Astrocyte of the hippocampus (primary cell): ENCODE results near the gene RAB5IF.
"Not testable (repeated sequence)": the region's sequence is repeated elsewhere in the genome, so short reads cannot be mapped to it uniquely, and the experiment has no call there.

Experiments used
- DNase-seq: peaks from one replicate; pipeline ENCODE4 v3.0.0; 2011; ENCODE audit warnings: low read depth, low spot score

The RAB5IF gene

DNA sequence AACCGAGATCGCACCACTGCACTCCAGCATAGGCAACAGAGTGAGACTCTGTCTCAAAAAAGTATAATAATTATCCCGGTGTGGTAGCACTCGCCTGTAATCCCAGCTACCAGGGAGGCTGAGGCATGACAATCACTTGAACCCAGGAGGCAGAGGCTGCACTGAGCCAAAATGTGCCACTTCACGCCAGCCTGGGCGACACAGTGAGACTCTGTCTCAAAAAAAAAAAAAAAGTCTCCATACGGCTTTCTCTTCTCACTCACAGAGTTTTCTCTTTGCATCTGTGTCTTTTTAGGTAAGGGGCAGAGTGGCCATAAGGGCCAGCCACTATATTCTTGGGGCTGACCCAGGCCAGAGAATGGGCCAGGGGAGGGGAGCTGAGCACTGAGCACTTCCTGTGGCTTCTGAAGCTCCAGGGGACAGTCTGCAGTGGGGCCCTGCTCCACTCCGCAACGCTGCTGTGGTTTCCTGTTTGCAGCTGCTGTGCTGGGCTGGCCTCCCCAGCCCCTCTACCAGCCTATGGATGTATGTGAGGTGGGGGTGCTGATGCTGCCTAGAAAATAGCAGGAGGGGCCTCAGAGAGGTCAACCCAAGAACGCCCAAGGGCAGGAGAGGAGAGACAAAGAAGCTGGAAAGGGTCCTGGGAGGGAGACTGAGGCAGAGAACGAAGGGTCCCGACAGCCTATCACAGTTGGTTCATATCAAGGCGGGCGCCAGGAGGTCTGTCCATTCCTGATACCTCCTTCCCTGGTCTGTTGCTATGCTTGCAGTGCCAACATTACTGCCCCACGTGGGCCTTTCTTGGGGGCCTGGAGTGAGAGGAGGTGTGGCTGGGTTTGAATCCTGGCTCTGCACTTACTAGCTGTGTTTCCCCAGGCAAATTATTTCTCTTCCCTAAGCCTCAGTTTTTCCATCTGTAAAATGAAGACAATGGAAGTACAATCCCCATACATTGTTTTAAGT is 24.4 kb downstream of the RAB5IF start:
- no peak for DNase-seq

DNA sequence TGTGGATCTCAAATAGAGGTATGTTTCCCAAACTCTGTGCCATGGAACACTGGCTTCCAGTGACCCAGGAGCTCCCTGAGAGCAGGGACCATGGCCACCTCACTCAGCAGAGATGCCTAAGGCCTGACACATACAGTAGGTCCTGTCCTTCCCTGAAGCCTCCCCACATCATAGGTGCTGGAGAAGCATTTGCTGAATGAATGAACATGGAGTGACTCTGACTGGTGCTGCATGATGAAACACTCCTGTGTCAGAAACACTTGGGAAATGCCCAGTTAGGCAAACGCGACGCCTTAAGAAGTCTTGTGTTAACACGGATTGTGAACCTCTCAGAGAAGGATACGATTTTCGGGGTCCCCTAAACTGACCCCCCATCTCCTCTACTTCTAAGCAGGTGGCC is 26.1 kb downstream of the RAB5IF start:
- no peak for DNase-seq

DNA sequence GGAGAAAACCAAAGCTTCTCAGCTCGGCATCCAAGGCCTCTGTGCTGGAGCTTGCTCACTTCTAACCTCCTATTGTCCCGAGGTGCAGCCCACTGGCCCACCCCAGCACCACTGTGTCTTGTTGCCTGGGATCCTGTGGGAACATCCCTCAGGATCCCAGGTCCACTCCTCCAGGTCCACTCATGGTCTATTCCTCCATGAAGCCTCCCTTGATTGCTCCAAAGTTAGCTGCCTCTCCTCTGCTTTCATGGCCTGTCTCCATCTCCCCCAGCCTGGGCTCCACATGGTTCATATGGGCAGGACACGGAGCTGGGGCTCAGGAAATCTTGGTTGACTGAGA is 26.5 kb downstream of the RAB5IF start:
- DNase-seq, result no peak

DNA sequence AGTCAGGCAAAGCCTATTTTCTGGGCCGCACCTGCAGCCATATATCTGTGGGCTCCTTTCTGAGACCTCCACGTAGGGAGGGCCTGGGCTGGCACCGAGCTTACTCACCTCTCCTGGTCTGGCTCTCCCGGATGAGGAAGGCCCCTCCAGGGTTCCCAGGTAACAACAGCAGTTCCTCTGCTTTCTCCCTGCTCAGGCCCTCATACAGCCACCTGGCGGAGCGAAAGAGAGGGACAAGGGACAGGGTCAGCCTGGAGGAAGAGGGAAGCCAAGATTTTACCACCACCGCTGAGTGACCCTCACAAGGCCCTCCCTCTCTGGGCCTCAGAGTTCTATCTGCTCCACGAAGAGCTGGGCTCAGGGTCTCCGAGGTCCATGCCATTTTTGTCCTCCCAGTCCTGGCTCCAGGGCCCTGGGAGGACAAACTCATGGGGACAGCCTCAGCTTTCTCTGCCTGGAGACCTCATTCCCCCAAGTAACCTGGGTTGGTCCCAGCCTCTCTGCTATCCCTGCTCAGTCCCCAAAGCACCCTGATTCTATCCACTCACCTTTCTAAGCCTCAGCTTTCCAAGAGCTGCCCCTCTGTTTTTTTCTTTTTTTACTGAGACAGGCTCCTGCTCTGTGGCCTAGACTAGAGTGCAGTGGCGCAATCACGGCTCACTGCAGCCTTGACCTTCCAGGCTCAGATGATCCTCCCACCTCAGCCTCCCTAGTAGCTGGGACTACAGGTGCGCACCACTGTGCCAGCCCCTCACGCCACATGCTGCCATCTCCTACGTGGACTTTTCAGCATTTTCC is 27.1 kb downstream of the RAB5IF start:
- no peak for DNase-seq

DNA sequence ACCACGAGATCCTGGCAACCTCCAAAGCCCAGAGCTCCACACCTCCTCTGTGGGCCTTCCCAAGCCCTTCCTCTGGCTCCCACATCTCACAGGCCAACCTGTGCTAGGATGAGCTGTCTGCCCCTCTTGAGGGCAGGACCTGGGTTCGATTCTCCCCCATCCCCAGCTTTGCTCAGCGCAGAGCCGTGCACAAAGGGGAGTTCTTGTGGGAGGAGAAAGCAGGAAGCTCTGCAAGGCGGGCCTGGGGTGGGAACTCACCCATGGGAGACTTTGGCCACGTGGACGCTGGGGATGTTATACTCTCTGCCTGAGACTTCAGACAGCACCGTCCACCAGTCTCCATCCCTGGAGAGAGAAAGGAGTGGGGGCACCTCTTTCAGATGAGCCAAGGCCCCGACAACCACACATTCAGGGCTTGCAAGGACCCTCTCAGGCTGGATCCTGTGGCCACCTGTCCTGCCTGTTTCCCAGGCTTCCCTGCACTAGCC is 27.8 kb downstream of the RAB5IF start:
- no peak for DNase-seq

DNA sequence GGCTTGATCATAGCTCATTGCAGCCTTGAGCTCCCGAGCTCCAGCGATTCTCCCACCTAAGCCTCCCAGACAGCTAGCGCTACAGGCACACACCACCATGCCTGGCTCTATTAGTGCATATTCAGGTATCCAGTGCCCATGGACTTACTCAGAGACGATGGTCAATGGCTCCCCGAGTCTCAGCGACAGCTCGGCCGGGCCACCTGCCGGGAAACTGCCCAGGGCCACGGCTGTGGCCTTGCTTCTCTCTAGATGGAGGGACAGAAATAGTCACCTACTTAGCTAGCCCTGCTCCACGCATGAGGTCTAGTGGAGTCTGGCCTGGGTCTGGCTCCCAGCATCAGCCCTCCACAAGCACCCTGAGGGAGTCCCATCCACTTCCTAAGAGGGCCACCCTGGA is 28.8 kb downstream of the RAB5IF start:
- DNase-seq, result no peak

DNA sequence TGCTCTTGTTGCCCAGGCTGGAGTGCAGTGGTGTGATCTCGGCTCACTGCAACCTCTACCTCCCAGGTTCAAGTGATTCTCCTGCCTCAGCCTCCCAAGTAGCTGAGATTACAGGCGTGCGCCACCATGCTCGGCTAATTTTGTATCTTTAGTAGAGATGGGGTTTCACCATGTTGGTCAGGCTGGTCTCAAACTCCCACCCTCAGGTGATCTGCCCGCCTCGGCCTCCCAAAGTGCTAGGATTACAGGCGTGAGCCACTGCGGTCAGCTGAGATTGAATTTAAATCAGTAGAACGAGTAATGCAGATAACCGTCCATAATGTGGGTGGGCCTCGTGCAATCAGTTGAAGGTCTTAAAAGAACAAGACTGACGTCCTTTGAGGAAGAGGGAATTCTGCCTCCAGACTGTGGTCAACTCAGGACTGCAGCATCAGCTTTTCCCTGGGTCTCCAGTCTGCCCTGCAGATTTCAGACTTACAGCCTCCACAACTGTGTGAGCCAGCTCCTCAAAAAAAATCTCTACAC is 33.4 kb downstream of the RAB5IF start:
- DNase-seq, result not testable (repeated sequence)

DNA sequence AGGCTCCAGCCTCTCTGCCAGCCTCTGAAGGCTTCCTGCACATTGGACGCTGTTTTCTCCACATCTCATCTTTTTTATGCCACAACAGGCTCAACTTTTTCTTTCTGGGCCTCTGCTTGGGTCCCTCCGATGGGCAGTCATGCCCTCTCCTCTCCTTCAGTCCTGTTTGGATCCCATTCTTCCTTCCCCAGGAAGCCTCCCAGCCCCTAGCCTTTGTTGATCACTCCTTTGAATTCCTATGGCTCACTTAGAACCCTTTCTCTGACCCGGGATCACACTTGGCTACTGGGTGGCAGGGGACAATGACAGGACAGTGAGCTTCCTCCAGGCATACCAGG is 35.9 kb downstream of the RAB5IF start:
- no peak for DNase-seq

DNA sequence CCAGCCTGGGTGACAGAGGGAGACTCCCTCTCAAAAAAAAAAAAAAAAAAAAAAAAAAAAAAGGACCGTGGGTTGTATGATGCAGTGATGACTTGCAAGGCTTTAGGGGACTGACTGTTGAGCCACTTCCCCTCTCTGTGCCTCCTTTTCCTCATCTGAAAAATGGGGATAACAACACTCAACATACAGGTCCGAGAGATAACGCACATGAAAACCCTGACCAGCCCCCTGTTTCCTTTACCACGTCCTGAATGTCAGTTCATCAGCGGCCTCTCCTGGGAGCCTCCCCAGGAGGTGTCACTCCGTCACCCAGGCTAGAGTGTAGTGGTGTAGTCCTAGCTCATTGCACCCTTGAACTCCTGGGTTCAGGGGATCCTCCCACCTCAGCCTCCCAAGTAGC is 36.6 kb downstream of the RAB5IF start:
- no peak for DNase-seq

DNA sequence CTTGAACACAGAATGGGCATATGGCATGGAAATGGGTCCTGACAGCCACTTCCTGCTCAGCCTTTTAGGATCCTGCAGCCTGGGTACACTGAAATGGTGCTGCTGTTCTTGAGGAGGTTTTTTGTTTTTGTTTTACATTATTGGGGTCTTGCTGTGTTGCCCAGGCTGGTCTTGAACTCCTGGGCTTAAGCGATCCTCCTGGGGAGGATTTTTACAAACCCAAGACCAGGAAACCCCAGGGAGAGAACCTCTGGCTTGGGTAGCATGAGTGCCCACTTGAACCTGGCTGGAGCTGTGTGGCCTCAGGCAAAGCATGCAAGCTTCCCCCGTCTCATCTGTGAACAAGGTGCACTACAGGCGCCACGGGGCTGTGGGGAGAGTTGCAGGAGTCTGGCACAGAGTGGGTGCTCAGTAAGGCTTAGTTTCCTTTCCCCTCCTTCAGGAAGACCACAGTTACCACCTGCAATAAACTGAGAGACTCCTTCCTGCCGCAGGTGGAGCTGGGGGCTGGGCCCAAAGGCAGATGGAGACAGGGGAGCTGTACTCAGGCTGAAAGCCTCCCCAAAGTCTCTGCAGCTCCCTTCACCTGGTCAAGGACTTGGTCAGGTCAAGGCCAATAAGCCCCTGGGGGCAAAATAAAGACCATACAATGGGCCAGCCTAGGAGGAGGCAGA is 38.6 kb downstream of the RAB5IF start:
- DNase-seq, result no peak

DNA sequence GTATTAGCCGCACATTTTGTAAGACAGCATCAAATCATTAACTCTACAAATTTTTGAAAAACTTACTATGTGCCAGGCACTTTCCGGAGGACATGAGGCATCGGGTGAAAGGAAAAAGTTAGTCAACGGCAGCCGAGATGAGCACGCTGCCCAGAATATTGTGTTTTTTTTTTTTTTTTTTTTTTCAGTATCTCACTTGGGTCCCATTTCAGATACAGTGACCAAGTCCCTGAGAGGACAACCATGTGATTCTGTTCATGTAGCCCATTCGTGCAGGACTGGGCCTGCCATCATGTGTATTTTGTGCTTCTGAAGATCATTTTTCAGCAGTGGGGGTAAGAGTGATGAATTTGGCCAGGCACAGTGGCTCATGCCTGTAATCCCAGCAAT is 39.1 kb downstream of the RAB5IF start:
- DNase-seq, result no peak

DNA sequence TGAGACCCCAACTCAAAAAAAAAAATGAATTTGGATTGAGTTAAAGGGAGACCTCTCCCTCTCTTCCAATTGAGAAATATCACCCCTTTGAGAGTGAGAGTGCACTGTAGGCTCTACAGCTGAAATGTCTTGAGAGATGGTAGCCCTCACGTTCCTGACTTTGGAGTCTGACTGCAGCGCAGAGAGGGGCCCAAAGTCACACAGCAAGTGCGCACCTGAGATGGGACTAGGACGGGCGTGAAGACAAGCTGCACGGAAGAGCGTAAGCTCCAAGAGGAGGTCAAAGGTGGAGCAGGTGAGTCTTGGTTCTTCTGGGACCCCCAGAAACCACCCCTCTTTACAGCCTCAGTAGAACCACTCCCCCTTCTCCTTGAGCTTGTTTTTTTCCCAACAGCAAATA is 39.8 kb downstream of the RAB5IF start:
- no peak for DNase-seq

DNA sequence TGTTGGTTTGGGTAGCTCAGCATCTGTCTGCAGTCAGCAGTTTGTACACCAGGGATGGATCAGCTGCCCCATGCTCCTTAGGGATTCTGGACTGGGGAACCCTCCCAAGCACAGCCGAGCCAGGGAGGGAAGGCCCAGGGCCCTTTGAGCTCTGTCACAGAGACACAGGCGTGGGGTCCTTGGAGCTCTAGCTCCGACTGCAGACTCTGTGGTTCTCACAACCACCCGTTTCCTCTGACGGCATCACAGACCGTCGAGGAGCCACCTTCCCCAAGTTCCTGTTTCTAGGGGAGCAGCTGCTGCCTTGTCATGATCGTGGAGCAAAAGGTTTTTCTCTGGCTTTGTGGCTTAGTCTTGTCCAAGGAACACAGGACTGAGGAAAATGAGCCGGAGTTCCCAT is 40.4 kb downstream of the RAB5IF start, which contains the start of gene SLA2:
SLA2 (minus strand) TSS at position 199 of the 400 bp plus-strand sequence. CDS start 4,861 bp downstream, outside the sequence.
- DNase-seq, result no peak

DNA sequence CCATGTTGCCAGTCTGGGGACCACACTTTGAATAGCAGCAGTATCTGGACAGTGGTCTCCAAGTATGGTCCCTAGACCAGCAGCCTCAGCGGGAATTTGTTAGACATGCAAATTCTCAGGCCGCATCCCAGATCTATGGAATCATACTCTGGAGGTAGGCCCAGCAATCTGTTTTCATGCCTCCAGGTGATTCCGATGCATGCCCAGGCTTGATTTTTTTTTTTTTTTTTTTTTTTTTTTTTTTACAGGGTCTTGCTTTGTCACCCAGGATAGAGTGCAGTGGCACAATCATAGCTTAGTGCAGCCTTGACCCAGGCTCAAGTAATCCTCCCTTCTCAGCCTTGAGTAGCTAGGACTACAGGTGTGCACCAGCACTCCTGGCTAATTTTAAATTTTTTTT is 41.1 kb downstream of the RAB5IF start:
- no peak for DNase-seq

DNA sequence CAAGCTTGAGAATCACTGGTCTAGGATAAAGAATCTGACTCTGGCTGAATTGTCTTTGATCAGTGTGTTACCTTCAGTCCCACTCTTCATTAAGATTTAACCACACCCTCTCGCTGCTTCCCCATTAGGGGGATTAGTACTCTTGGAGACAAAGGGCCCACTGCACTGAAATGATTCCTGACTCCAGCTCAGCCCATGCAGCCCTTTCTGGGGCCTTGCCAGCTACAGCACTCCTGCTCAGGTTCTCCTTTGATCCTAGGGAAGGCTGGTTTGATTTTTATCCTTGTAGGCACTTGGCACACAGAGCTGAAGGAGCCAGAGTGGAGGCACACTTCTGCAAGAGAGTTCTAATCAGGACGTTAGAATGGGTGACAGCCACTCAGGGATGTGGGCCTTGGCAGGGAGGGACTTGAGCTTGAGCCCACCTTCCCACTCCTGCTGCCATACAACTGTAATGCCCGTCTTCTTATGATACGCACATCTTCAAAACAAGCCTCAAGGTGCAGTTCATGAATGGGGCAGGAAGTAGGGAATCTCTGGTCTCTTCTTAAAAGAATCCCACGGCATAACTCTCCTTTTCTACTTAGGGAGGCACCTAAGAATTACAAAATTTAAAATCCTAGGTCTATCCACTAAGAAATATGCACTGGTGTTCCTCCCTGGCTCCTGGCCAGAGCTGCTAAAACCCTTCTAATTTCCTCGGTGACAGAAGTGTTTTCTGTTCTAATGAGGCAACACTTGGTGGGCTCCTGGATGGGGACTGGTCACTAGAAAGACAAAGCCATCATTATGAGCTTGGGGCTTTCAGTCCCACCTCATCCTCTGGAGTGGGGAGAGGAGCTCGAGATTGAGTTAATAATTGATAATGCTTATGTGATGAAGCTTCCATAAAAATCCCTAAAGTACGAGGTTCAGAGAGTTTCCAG is 41.9 kb downstream of the RAB5IF start:
- no peak for DNase-seq

DNA sequence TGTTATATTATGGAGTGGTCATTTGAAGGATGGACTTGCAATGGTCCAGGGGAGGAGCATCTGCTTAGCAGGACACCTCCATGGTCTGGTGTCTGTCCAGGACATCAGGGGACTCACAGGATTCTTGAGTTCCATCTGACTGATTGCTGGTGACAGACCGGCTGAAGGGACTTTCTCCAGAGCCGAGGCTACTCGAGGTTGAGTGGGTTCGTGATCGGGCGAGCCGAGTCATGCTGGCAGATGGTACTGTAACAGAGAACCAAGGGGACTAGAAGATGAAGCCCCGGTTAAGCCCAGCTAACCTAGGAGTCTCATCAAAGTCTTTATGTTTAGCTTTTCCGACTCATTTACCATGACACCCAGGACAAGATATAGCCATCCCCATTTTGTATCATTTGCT is 47.9 kb downstream of the RAB5IF start:
- DNase-seq, result no peak

DNA sequence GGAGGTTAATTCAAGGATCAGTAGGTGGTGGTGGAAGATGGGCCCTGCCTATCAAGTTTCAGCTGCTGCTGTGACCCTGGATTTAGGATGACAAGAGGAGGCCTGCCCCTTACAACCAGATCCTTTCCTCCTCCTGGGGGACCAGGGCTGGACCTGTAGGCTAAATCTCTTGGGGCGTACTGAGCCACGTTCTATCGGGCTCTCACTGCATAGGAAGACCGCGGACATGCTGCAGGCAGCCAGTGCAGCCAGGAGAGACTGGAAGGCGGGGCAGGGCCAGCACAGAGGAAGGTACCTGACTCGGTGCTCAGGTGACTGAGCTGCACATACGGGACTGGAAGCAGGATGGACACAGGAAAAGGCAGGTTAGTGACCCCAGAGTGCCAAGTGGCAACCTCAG is 48.9 kb downstream of the RAB5IF start:
- no peak for DNase-seq

DNA sequence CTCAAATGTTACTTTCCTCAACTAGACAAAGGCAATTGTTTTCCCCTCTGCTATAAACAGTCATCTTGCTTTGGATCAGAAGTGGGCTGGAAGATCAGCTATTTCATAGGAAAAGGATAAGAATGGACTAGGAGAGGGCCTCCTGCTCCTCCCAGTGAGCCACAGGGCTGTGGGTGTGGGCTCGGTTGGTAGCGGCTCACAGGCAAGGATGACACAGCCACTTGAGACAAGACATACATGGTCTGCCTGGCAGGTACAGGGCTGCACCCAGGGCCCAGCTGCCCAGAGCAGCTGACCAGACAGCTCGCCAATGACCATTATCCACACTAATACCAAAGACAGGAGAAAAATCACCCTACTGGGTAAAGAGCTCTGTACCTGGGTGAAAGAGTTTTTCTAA is 49.4 kb downstream of the RAB5IF start:
- DNase-seq, result no peak

DNA sequence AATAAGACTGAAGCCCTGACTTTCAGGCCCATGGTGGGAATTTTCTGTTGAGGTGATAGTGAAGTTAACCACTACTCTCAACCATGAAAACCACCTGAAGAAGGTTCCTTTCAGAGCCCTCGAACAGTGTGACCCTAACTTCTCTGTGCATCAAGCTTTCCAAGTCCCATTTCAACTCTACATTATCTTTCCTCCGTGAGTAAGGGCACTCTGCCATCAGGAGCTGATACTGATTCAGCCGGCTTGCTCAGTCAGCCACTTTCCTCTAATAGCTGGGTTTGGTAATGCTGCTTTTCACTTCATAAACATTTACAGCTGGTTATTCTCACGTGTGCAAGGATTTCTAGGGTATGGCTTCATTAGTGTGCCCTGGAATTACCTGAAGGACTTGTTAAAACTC is 51.2 kb downstream of the RAB5IF start:
- DNase-seq, result no peak

DNA sequence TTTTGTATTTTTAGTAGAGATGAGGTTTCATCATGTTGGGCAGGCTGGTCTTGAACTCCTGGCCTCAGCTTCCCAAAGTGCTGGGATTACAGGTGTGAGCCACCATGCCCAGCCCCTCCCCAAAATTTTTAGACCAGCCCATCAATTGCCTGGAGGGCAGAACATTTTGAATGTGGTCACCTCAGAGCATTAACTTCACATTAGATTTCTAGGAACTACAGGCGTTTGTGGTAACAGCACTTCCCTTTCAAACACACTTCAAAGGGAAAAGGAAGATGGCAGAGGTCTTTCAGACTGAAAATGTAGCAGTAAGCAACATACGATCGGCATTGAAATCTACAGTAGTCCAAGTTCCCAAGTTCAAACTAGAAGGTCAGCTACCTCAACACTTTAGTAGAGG is 52.7 kb downstream of the RAB5IF start:
- DNase-seq, result no peak
